BJ (cell line): ENCODE data around the gene ATG5. TPM values are rescaled to one million over a fixed set of nuclear protein-coding genes. Genes with fewer than 3 reads are reported as not detected.
A peak's percentile ranks its signal among the peaks of the same experiment; 100 is the strongest.

Experiments used
- CTCF ChIA-PET: fragments of 350-600 bp; formaldehyde crosslinking; extraction: SDS; loops from one replicate; lab custom pipeline; 2021; ENCODE audit warnings: antibody characterized with exemption, inconsistent platforms; lab: Yijun Ruan, JAX
- POLR2A ChIA-PET: fragments of 300-600 bp; sonication (Branson Sonifier 250); formaldehyde crosslinking; extraction: SDS; loops from one replicate; lab custom pipeline; 2021; ENCODE audit warnings: antibody characterized with exemption; lab: Charles Lee
- DNase-seq: peaks from one replicate; pipeline ENCODE4 v3.0.0-alpha.2; 2011; ENCODE audit warnings: low read depth
- H3K27me3 ChIP-seq: 2 replicates; pipeline ENCODE4 v1.6.0; 2011; ENCODE audit warnings: low read length; ENCODE audit not compliant: control insufficient read depth, insufficient read depth
- H3K36me3 ChIP-seq: 2 replicates; pipeline ENCODE4 v1.5.1; 2011; ENCODE audit warnings: low read length; ENCODE audit not compliant: control insufficient read depth, insufficient read depth
- H3K4me3 ChIP-seq: 2 replicates; pipeline ENCODE4 v1.5.1; 2011; ENCODE audit warnings: low read depth, mild to moderate bottlenecking, control low read depth, low read length
- CTCF ChIP-seq: IDR thresholded peaks from 2 replicates; pipeline ENCODE4 v1.5.1; 2011; ENCODE audit warnings: low read depth, mild to moderate bottlenecking, control low read depth, inconsistent platforms, low read length, moderate library complexity; ENCODE audit not compliant: insufficient read depth
- polyA plus RNA-seq: library from polyadenylated mRNA; depleted of rRNA; stranded (reverse); fragments of >200 nt; gene quantifications from 2 replicates; pipeline ENCODE4 v1.2.3, GENCODE V29; 2011

ATG5 gene
- polyA plus RNA-seq, 1 experiment, result 18.6 TPM

- Histone ChIP-seq H3K4me3 (no peak overlapping the region), H3K27me3 (peaks cover 13% of the 10 kb centered on the region), H3K36me3 (no peaks in the 10 kb centered on the region)
- CTCF ChIA-PET, result interaction anchor here (1.1 to 2.2 kb wide), 2 partner anchors 17 to 89 kb away, joined by 3 to 5 read pairs; no protein-coding TSS in a partner anchor
- no peak for TF ChIP-seq CTCF
- DNase-seq, result no peak
- POLR2A ChIA-PET, result no interaction called here
These were observed 30.8 kb upstream of the ATG5 start for GRCh38 chr6:106356378-106356777.

DNA sequence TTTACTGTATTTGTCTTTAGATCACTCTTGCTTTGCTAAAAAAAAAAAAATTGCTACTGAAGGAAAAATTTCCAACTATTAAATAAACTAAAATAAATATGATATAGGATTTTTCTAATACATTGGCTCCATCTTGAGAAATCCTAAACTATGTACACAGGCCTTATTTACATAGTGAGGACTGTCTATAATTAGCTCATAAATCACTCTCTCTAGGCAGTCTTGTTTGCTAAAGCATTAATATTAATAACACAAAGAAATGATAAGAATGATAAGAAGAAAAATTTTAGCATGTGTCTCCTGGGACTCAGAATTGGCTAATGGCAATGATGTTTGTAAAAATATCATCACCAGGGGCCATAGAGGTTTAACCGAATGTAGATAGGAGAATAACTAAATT lies 21.7 kb upstream of the ATG5 start:
- TF ChIP-seq CTCF, result no peak
- DNase-seq, result no peak
- POLR2A ChIA-PET, result no interaction called here
- CTCF ChIA-PET, result interaction anchor here (1.2 to 3.0 kb wide), 3 partner anchors 8 to 50 kb away, joined by 3 to 16 read pairs (median 7); partner anchors contain the start of gene CRYBG1
- Histone ChIP-seq H3K27me3 (no peaks in the 10 kb centered on the region), H3K4me3 (no peak overlapping the region), H3K36me3 (no peaks in the 10 kb centered on the region)

- ChIA-PET POLR2A (no interaction called here), CTCF (interaction anchor here (0.6 to 2.6 kb wide), 29 partner anchors 8 to 909 kb away, joined by 3 to 22 read pairs (median 4); partner anchors contain the start of genes ATG5 and CRYBG1)
- no peak overlapping the region for H3K4me3 ChIP-seq
- peak; percentile 87 for TF ChIP-seq CTCF
- peak; percentile 8 for DNase-seq
- no peaks in the 10 kb centered on the region for H3K36me3 ChIP-seq
- peaks cover 2% of the 10 kb centered on the region for H3K27me3 ChIP-seq
These were observed 13.9 kb upstream of the ATG5 start for GRCh38 chr6:106339334-106340029.

- Histone ChIP-seq H3K27me3 (peaks cover 2% of the 10 kb centered on the region), H3K4me3 (no peak overlapping the region), H3K36me3 (no peaks in the 10 kb centered on the region)
- DNase-seq, result peak; percentile 9
- CTCF ChIA-PET, result interaction anchor here (0.5 to 4.2 kb wide), 18 partner anchors 9 to 1904 kb away, joined by 3 to 25 read pairs (median 3); partner anchors contain the start of genes ATG5 and CRYBG1
- POLR2A ChIA-PET, result no interaction called here
- peak; percentile 63 for TF ChIP-seq CTCF
These were observed 9.3 kb upstream of the ATG5 start for GRCh38 chr6:106334646-106335448.

DNA sequence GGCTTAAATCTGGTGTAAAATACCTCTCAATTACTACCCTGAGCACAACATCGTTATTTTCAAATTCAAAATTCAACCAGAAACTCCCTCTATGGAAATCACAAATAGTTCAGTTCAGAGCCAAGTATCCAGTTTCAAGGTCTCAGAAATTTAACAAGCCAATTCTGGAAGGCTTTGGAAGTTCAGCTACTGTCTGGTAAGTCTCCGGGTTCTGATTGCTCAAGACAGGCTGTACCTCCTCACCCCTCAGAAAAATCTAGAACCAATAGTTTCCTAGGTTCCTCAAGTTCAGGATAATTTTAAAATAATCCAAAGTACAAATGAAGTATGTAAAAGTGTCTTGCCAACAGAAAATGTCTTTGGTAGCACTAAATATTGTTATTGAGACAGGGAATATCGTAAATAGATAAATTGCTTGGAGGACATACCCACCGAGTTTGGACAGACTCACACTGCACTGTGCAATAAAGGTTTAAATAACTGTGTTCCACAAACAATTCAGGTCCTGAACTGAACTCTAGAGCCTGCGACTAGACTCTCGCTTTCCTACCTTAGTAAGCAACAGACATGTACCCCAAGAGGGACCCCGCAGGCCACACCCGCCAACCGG lies 729 bp downstream of the ATG5 start:
- Histone ChIP-seq H3K4me3 (peak overlapping the region; percentile 95), H3K36me3 (no peaks in the 10 kb centered on the region), H3K27me3 (no peaks in the 10 kb centered on the region; the same call in 1 of the 2 replicates)
- POLR2A ChIA-PET, result no interaction called here
- TF ChIP-seq CTCF, result no peak
- CTCF ChIA-PET, result interaction anchor here (0.9 to 1.0 kb wide), 2 partner anchors 10 to 15 kb away, joined by 3 to 7 read pairs; no protein-coding TSS in a partner anchor
- no peak for DNase-seq
